A549 treated with ZK216348 at 1 μM for 4 hours (cell line): Measurements from ENCODE around the gene PDE6D. TPM values are rescaled to one million over a fixed set of nuclear protein-coding genes. Genes with fewer than 3 reads are reported as not detected.

Experiments used
- total RNA-seq: library from RNA; stranded (reverse); fragments of 200-300 nt; extraction: Qiagen RNA extraction; gene quantifications from 5 replicates; pipeline ENCODE4 v1.2.3, GENCODE V29; 2022; ENCODE audit warnings: low read depth

PDE6D gene
- total RNA-seq, result 19.6 to 25.5 TPM (median 24.0 TPM) in 5 replicates

DNA sequence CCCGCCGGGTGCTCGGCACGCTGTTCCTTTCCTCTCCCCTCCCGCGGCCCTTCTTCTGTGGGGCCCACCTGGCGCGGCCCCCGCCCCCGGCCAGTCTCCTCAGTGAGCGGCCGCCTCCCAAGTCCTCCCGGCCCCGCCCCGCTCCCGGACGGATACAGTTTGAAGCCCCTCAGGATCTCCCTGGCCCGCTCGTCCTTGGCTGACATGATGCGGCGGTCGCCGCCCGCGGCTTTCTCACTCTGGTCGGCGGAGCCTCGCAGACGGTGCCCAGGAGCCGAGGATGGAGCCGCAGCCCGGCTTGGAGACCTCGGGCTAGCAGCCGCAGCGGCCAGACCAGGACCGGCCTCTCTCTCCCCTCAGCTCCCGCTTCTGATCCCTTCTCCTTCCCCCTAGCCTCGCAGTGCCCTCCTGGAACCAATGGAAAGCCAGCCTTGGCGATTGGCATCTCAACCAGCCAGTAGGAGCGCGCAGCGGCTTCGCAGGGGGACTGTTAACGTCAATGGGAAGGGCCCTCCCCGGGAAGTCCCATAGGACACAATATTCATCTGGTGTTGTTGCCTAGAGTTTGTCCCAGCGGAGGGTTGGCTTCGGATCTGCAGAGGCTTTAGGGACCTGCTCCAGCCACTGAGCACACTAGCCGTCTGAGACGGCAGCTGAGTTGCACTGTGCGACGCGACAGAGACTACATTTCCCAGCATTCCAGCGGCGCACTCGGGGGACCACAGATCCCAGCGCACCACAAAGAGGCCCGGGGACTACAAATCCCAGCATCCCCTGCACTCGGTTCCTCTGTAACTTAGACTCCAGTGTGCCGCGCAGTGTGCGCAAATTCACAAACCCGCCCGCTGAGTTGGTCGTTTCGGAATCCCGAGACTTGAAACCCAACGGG, at the start of gene PDE6D:
PDE6D (minus strand) TSS at position 374 of the 889 bp plus-strand sequence; CDS start at position 206, 168 bp downstream.

GRCh38 chr2:231786177-231786916, 5.3 kb upstream of the PDE6D start, which contains the start of gene COPS7B:
TSS of gene COPS7B (plus strand) at chr2:231786445. CDS start at chr2:231788571, 2,126 bp downstream.

DNA sequence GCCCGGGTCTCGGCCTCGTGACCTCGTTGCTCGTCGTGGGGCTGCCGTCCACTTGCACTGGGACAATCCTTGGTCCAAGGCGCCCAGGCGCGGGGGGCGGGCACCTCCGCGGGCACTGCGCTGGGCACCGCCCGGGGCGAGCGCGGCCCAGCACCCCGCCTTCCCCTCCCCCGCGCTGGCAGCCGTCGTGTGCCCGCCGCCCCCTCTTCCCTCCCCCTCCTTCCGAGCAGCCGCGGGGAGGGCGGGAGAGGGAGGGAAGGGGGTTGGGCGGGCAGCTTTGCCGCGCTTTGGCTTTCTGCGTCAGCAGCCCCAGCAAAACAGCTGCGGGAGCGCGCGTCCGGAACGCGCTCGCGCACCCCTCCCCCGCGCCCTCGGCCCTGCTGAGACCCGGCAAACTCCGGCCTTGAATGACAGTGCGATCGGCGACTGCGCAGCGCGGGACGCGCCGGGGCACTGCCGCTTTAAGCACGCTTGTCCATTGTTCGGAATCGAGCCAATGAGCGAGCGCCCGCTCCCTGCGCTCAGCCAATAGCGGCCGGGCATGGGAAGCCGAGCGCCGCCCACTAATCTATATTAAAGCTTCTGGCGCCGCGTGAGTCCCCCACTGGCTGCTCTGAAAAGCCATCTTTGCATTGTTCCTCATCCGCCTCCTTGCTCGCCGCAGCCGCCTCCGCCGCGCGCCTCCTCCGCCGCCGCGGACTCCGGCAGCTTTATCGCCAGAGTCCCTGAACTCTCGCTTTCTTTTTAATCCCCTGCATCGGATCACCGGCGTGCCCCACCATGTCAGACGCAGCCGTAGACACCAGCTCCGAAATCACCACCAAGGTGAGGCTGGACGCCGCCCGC, 72.9 kb downstream of the PDE6D start, which contains the start of gene PTMA:
PTMA (plus strand) TSS at position 599 of the 846 bp plus-strand sequence; CDS start at position 781, 182 bp downstream.

Other genes with a start within 250 kb of the PDE6D start
- not detected in 5 replicates for gene TEX44, start 188.4 kb downstream of the PDE6D start, total RNA-seq
- gene PTMA, start 72.8 kb downstream of the PDE6D start, total RNA-seq, result 1,592 to 1,810 TPM (median 1,697 TPM) in 5 replicates
- 32.5 to 44.3 TPM (median 40.2 TPM) in 5 replicates for gene COPS7B, start 5.2 kb upstream of the PDE6D start, total RNA-seq
- 0.14 to 0.41 TPM (median 0.24 TPM) in 3 of 5 replicates, not detected in the others for gene NPPC, start 145.1 kb upstream of the PDE6D start, total RNA-seq
- gene DIS3L2, start 180.4 kb upstream of the PDE6D start, total RNA-seq, result 9.5 to 15.2 TPM (median 13.9 TPM) in 5 replicates